HG03025 (cell line): Measurements from ENCODE around the gene TSPOAP1.

Source experiments
- ATAC-seq: cut with Tn5 transposase; IDR thresholded peaks from one replicate; pipeline ENCODE4 v1.9.1; 2021; ENCODE audit warnings: mild to moderate bottlenecking, moderate library complexity; ENCODE audit not compliant: unreplicated experiment, low FRiP score

TSPOAP1 gene

GRCh38 chr17:58280480-58281217 lies 47.9 kb downstream of the TSPOAP1 start, which contains the start of gene MPO:
Gene MPO, minus strand, starts transcription at chr17:58280935. Its CDS starts 177 bp downstream, at chr17:58280758.
- no peak for ATAC-seq

- no peak for ATAC-seq
Observed at GRCh38 chr17:58279736-58280479, 48.7 kb downstream of the TSPOAP1 start.

DNA sequence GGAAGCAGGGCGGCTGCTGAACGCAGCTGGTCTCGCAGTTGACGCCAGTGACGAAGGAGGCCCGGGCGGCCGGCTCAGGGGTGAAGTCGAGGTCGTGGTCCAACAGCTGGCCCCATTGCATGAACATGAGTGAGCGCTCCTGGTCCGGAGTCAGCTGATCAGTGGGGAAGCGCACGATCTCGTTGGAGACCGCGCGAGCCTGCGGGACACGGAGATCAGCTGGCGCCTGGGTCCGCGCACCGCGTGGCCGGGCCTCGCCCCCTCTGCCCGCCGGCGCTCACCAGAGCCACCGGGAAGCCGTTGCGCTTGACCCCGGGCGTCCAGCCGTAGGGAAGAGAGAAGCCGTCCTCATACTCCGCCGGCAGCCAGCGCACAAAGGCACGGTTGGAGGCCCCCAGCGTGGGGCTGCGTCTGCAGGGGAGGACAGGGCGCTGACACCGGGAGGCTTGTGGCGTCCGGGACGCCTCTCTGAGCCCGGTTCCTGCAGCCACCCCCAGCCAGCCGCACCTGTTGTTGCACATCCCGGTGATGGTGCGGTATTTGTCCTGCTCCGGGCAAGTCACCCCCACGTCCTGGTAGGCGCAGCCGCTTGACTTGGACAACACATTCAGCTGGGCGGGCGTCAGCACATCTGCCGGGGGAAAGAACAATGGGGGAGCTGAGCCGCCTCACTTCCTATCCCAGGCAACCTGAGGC lies 49.4 kb downstream of the TSPOAP1 start:
- ATAC-seq = no peak

DNA sequence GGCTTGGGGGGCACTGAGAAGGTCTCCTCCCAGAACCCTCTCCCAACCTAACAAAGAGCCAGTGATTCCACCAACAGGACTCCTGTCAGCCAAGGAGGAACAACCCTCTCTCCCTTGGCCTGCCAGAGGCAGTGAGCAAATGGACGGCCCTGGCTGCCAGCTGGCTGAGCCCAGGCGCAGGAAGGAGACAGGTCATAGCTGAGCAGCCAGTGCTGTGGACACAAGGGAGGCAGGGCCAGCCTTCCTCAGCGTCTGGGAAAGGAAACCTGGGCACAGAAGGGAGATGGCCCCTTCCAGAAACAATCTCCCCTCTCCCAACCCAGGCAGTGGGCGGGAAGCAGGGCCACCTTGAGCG lies 50.0 kb downstream of the TSPOAP1 start:
- ATAC-seq = no peak

DNA sequence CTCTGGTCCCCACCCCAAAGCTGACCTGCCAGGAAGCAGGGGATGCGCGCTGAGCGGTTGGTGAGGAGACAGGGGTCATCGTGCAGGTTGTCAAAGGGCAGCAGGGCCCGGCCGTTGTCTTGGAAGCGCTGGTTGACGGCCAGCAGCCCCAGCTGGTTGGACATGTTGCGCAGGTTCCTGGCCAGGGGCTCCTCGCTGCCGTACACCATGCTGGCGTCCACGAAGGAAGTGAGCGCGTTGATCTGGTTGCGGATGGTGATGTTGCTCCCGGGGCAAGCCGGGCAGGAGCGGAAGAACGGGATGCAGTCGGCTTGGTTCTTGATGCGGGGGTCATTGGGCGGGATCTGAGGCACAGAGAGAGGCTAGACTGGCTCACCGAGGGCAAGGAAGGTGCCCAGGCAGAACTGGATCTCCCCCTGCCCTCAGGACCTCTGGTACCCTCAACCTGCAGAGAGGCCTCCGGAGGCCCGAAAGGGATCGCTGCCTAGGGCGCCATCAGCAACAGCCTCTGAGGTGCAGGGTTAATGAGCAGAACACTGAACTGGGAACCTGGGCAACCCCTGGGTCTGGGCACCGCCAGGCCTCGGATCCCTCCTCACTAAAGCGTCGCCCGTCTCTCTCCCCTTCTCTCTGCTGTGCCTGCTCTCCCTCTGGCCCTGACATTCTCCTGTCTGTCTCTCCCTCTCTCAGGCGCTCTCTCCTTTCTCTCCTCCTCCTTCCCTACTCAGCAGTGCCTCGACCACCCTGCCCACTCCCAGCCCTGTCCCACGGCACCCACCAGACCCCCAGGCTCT lies 50.6 kb downstream of the TSPOAP1 start:
- no peak for ATAC-seq

- no peak for ATAC-seq
Observed at GRCh38 chr17:58277107-58277801, 51.3 kb downstream of the TSPOAP1 start.

GRCh38 chr17:58276423-58276822 lies 52.2 kb downstream of the TSPOAP1 start:
- ATAC-seq = no peak

DNA sequence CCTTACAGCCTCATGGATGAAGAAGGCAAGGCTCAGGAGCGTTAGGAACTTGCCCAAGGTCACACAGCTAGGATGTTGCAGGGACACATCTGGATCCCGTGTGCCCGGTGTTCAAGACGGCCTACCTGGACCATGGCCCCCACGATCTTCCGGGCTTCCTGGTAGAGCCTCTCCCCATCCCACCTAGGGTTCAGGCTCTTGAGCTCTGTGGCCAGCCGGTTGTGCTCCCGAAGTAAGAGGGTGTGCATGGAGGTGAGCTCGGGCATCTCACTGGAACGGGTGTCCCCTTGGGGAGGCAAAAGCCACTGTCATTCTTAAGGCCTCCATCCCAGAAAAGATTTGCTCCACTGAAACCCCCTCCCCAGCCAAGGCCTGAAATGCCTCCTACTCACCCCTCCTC lies 53.2 kb downstream of the TSPOAP1 start:
- ATAC-seq = no peak

DNA sequence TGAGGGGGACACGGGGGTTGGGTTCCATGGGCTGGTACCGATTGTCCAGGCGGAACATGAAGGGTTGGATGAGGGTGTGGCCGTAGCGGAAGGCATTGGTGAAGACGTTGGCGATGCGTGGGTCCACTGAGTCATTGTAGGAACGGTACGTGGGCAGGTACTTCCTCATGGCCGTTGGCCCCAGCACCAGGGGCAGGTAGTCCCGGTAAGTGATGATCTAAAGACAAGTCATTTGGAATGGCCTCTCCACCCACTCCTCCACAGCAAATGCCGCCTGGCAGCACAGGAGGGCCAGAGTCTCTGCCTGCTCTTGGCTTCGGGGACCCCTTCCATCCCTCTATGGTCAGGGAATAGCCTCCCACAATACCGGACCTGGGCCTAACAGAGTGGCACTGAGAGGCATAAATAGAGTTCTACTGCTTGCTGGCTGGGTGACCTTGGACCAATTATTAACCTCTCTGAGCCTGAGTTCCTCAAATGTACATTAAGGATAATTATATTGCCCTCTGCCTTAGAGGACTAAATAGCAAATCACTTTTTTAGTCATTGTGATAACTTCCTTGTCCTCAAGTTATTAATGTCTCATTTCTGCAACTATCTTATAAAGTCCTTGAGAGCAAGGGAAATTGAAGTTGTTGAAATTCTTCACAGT lies 55.0 kb downstream of the TSPOAP1 start:
- ATAC-seq = no peak

- no peak for ATAC-seq
Observed at GRCh38 chr17:58272367-58273280, 56.0 kb downstream of the TSPOAP1 start.

DNA sequence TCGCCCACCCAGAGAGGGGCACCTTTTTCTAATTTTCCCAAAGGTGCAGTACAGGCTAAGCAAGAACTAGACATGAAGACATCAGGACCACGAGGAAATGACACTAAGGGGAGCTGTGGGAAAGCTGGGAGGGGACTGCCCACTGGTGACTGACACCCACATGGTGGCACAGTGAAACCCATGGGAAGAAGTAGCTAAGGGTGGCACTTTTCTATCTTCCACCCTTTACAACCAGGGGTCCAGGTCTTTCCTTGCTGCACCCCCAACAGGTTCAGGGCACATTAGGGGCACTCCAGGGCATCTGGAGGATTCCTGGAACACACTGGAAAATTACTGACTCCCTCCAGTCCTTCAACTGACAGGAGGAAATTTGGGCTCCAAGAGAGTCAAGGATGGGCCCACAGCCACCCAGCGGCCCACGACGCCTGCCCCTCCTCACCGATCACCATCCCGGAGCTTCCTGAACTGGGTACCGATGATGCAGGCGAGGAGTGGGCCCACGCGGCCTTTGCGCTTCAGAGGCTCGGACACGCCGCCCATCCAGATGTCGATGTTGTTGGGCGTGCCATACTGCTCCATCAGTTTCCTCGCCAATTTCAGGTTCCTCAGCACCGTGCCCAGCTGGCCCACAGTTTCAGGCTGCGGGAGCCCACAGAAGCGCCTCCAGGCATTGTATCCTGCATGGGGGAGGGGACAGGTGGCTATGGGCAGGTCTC lies 57.2 kb downstream of the TSPOAP1 start:
- ATAC-seq = no peak

- no peak for ATAC-seq
Observed at GRCh38 chr17:58270476-58271215, 57.9 kb downstream of the TSPOAP1 start.

GRCh38 chr17:58269557-58270291 lies 58.9 kb downstream of the TSPOAP1 start:
- no peak for ATAC-seq

- no peak for ATAC-seq
Observed at GRCh38 chr17:58268774-58269556, 59.6 kb downstream of the TSPOAP1 start.

DNA sequence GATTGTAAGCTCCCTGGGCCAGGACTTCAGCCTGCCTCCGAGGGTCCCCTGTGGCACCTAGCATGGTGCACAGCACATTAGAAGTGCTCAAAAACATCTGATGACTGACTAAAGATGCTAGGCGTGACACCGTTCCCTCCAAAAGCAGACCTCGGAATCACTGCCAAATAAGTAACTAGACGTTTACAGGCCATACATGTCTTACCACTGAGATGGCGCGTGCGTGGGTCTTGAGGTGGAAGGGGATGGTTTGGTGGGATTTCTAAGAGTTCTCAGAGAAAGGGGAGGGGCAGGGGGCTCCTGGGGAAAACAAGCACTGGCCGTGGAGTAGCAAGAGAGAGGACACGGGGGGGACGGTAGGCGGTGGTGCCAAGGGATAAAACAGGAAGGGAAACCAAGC lies 60.3 kb downstream of the TSPOAP1 start:
- ATAC-seq = no peak
